ENCODE results near the gene CEP83. TPM values are rescaled to one million over a fixed set of nuclear protein-coding genes. Genes with fewer than 3 reads are reported as not detected.

Gene CEP83
- total and polyA plus RNA-seq, 9 of the 15 experiments (the other 6 are each of a cell fraction or from before 2014, with no cell fraction given) = 5.3 to 40.5 (median 31.3) TPM

GRCh38 chr12:94267921-94268471 is 191.7 kb downstream of the CEP83 start:
- DNase-seq (ENCODE audit: extremely low read depth in 1 of 4, low spot score in 3 of 4) (no peak), ATAC-seq (no peak), FAIRE-seq (no peak)
- WGBS (ENCODE audit: insufficient coverage, low coverage, missing lambda C conversion rate) = 3% methylated on average over 5 of the region's 5 CpGs
- H3K27me3 ChIP-seq (ENCODE audit: control insufficient read depth in 2 of 2, insufficient read depth in 2 of 2, low read length in 2 of 2) = peaks cover 33 to 48% of the 10 kb centered on the region in 2 experiments
- peaks cover 1 to 5% of the 10 kb centered on the region in 2 experiments; a peak in 3 of 5 replicates for H3K4me1 ChIP-seq (replicated peaks in 1 of 2; ENCODE audit: control insufficient read depth in 2 of 2, insufficient read depth in 2 of 2, low read length in 2 of 2)
- ChIA-PET CTCF (ENCODE audit: low intra/inter-chr PET ratio) (no interaction called here), POLR2A (no interaction called here)
- H3K9me3 ChIP-seq (replicated peaks; ENCODE audit: control insufficient read depth, insufficient read depth, low read depth, low read length) = no peaks in the 10 kb centered on the region
- no peak overlapping the region for H2AFZ ChIP-seq (ENCODE audit: low read depth, low read length)
- no peak overlapping the region for H3K9ac ChIP-seq (ENCODE audit: insufficient read depth in 1 of 2, low read depth in 2 of 2, low read length in 2 of 2)
- no peak overlapping the region for H3K4me2 ChIP-seq (ENCODE audit: insufficient read depth, low read length)
- no peaks in the 10 kb centered on the region for H3K9me1 ChIP-seq (ENCODE audit: control insufficient read depth, insufficient read depth, low read length)
- no peaks in the 10 kb centered on the region for H4K20me1 ChIP-seq (replicated peaks; ENCODE audit: control insufficient read depth, insufficient read depth, low read length)
- no peak overlapping the region for H3K27ac ChIP-seq (ENCODE audit: extremely low read depth, low read depth, low read length)
- intact Hi-C loops (cut with micrococcal nuclease) = no loop called here
- no peaks in the 10 kb centered on the region for H3K36me3 ChIP-seq (ENCODE audit: control insufficient read depth, insufficient read depth, low read length)
- in situ Hi-C loops (cut with MboI) = no loop called here
- no peaks in the 10 kb centered on the region for H3K79me2 ChIP-seq (ENCODE audit: control insufficient read depth, insufficient read depth, low read length)
- BruUV-seq (replicated peaks) = no TSS peak
- H3K4me3 ChIP-seq = no peak overlapping the region
- TF ChIP-seq FOXK1 (CRISPR knock-in tag; IDR thresholded peaks at IDR 0.05; ENCODE audit: borderline replicate concordance) (no peak), MXI1 (IDR thresholded peaks at IDR 0.05; ENCODE audit: low read depth, low read length) (no peak), KHSRP (IDR thresholded peaks at IDR 0.05) (no peak), NCOA4 (IDR thresholded peaks at IDR 0.05; ENCODE audit: partially characterized antibody) (no peak), RBFOX2 (IDR thresholded peaks at IDR 0.05; ENCODE audit: low read depth, low read length) (no peak), E2F8 (IDR thresholded peaks at IDR 0.05; ENCODE audit: low read depth, partially characterized antibody) (no peak), ZNF77 (CRISPR knock-in tag; IDR thresholded peaks at IDR 0.05) (no peak), USF2 (CRISPR knock-in tag; IDR thresholded peaks at IDR 0.05) (no peak), NR1H2 (CRISPR knock-in tag; IDR thresholded peaks at IDR 0.05) (no peak)

All from K562 (cell line).